Breast epithelium (tissue), 4 donors: ENCODE data around the gene ZNF622. TPM values are rescaled to one million over a fixed set of nuclear protein-coding genes. Genes with fewer than 3 reads are reported as not detected.

ENCODE experiments used
- DNase-seq, 2 donors: peaks; one replicate each; pipeline ENCODE4 v3.0.0-alpha.2; 2019; ENCODE audit warnings: low spot score in 2 of 2
- H3K27ac ChIP-seq, 2 donors: fragments of 200-600 bp; sonication (generic) in 1 of 2; one replicate each; pipeline ENCODE4 v1.5.1; 2016 to 2019; ENCODE audit warnings: mild to moderate bottlenecking in 1 of 2
- H3K27me3 ChIP-seq, 2 donors: fragments of 200-600 bp; sonication (generic) in 1 of 2; one replicate each; pipeline versions ENCODE4 v1.5.1 to v1.6.0; 2017 to 2019; ENCODE audit warnings: control low read depth in 1 of 2, mild to moderate bottlenecking in 1 of 2
- H3K36me3 ChIP-seq: fragments of 200-600 bp; one replicate; pipeline ENCODE4 v1.5.1; 2019
- H3K4me1 ChIP-seq, 2 donors: fragments of 200-600 bp; sonication (generic); one replicate each; pipeline ENCODE4 v1.5.1; 2016 to 2019; ENCODE audit warnings: control low read depth in 1 of 2
- H3K4me3 ChIP-seq, 3 donors: fragments of 200-600 bp; sonication (generic); 1 replicate in 2 of 3; 2 replicates in 1 of 3; pipeline ENCODE4 v1.5.1; 2016 to 2019; ENCODE audit warnings: mild to moderate bottlenecking in 3 of 3, moderate library complexity in 2 of 3
- H3K9me3 ChIP-seq, 2 donors: fragments of 200-600 bp; sonication (generic) in 1 of 2; one replicate each; pipeline ENCODE4 v1.5.1; 2016 to 2019; ENCODE audit warnings: control low read depth in 1 of 2
- CTCF ChIP-seq, 3 donors: fragments of 450-650 bp; IDR thresholded peaks; one replicate each; pipeline ENCODE4 v1.5.1; 2016 to 2017; ENCODE audit warnings: antibody characterized with exemption in 3 of 3, mild to moderate bottlenecking in 3 of 3, moderate library complexity in 3 of 3
- POLR2A ChIP-seq: fragments of 450-650 bp; IDR thresholded peaks from one replicate; pipeline ENCODE4 v1.6.1; 2016; ENCODE audit warnings: antibody characterized with exemption, mild to moderate bottlenecking, moderate library complexity
- POLR2AphosphoS5 ChIP-seq, 3 donors: sonication (generic); formaldehyde crosslinking; IDR thresholded peaks; one replicate each; pipeline ENCODE4 v1.6.1; 2017; ENCODE audit warnings: antibody characterized with exemption in 3 of 3
- intact Hi-C: fragments of 100-400 bp; cut with DNase I; formaldehyde crosslinking; loops from one replicate; pipeline ENCODE4 v1.15.1; 2023; ENCODE audit warnings: low total_unique reads
- total RNA-seq, 3 donors: library from RNA; depleted of rRNA; stranded (reverse); fragments of >200 nt; gene quantifications; one replicate each; pipeline ENCODE4 v1.1.0, GENCODE V29; 2016

The ZNF622 gene
- total RNA-seq, 3 donors from 2014 or later = 27.9 to 37.6 (median 31.3) TPM

GRCh38 chr5:16406630-16407029, 59.0 kb downstream of the ZNF622 start:
- H3K27ac ChIP-seq = no peak overlapping the region
- no peaks in the 10 kb centered on the region for H3K27me3 ChIP-seq
- DNase-seq = no peak
- H3K4me3 ChIP-seq = no peak overlapping the region
- H3K9me3 ChIP-seq = no peaks in the 10 kb centered on the region
- H3K4me1 ChIP-seq = no peaks in the 10 kb centered on the region
- H3K36me3 ChIP-seq = no peaks in the 10 kb centered on the region
- intact Hi-C loops = no loop called here
- TF ChIP-seq POLR2A (no peak), CTCF (IDR thresholded peaks at IDR 0.05) (no peak), POLR2AphosphoS5 (IDR thresholded peaks at IDR 0.05) (no peak)

GRCh38 chr5:16406023-16406422, 59.6 kb downstream of the ZNF622 start:
- TF ChIP-seq POLR2A (no peak), POLR2AphosphoS5 (IDR thresholded peaks at IDR 0.05) (no peak), CTCF (IDR thresholded peaks at IDR 0.05) (no peak)

More at GRCh38 chr5:16406023-16406422, 59.6 kb downstream of the ZNF622 start:
- intact Hi-C loops = no loop called here
- H3K4me3 ChIP-seq = no peak overlapping the region
- H3K4me1 ChIP-seq = no peaks in the 10 kb centered on the region
- DNase-seq = no peak
- no peak overlapping the region for H3K27ac ChIP-seq
- H3K9me3 ChIP-seq = no peaks in the 10 kb centered on the region
- H3K27me3 ChIP-seq = no peaks in the 10 kb centered on the region
- H3K36me3 ChIP-seq = no peaks in the 10 kb centered on the region

Other genes starting within 250 kb of the ZNF622 start
- 10 to 100 TPM; 27.1 to 51.5 (median 37.7) TPM for gene RETREG1, start 151.2 kb upstream of the ZNF622 start, total RNA-seq